CD4-positive, alpha-beta memory T cell (primary cell): ENCODE data around the gene SSR2. TPM values are rescaled to one million over a fixed set of nuclear protein-coding genes. Genes with fewer than 3 reads are reported as not detected.
A peak's percentile ranks its signal among the peaks of the same experiment; 100 is the strongest.

Source experiments
- CTCF ChIA-PET: fragments of 350-600 bp; sonication (Branson Sonifier 250); formaldehyde crosslinking; loops from one replicate; lab custom pipeline; 2021; ENCODE audit warnings: inconsistent platforms; ENCODE audit not compliant: partially characterized antibody; lab: Charles Lee
- POLR2A ChIA-PET: fragments of 350-600 bp; sonication (Branson Sonifier 250); formaldehyde crosslinking; loops from one replicate; lab custom pipeline; 2021; ENCODE audit not compliant: partially characterized antibody; lab: Charles Lee
- DNase-seq, 5 donors: peaks; one replicate each; pipeline versions ENCODE4 v3.0.0 to v3.0.0-alpha.2; 2020 to 2022; ENCODE audit warnings: mixed read lengths in 1 of 5
- H3K27ac ChIP-seq: one replicate; pipeline ENCODE4 v1.7.0; 2013; ENCODE audit warnings: low read depth, low read length
- H3K27me3 ChIP-seq: 2 replicates; pipeline ENCODE4 v1.7.0; 2013; ENCODE audit warnings: mild to moderate bottlenecking, low read length, moderate library complexity; ENCODE audit not compliant: insufficient read depth
- H3K36me3 ChIP-seq: 2 replicates; pipeline ENCODE4 v1.7.0; 2013; ENCODE audit warnings: mild to moderate bottlenecking, low read length, moderate library complexity; ENCODE audit not compliant: insufficient read depth
- H3K4me1 ChIP-seq: 2 replicates; pipeline ENCODE4 v1.7.0; 2013; ENCODE audit warnings: mild to moderate bottlenecking, low read length, moderate library complexity; ENCODE audit not compliant: insufficient read depth
- H3K4me3 ChIP-seq, 2 donors: one replicate each; pipeline ENCODE4 v1.7.0; 2013; ENCODE audit warnings: low read length in 2 of 2, mild to moderate bottlenecking in 1 of 2
- H3K9me3 ChIP-seq, 2 donors: one replicate each; pipeline ENCODE4 v1.7.0; 2013; ENCODE audit warnings: low read length in 2 of 2, control low read depth in 1 of 2; ENCODE audit not compliant: control insufficient read depth in 1 of 2
- H3K27ac Mint-ChIP-seq, 7 donors: one replicate each; pipeline ENCODE4 v1.8.0; 2020 to 2021; ENCODE audit warnings: mixed read lengths in 7 of 7, mild to moderate bottlenecking in 6 of 7, inconsistent platforms in 3 of 7, moderate library complexity in 3 of 7
- H3K27me3 Mint-ChIP-seq, 2 donors: one replicate each; pipeline ENCODE4 v1.8.0; 2020 to 2021; ENCODE audit warnings: mixed read lengths in 2 of 2
- H3K36me3 Mint-ChIP-seq, 2 donors: one replicate each; pipeline ENCODE4 v1.8.0; 2020 to 2021; ENCODE audit warnings: mixed read lengths in 2 of 2, inconsistent platforms in 1 of 2, mild to moderate bottlenecking in 1 of 2
- H3K4me1 Mint-ChIP-seq, 4 donors: one replicate each; pipeline ENCODE4 v1.8.0; 2020 to 2021; ENCODE audit warnings: mixed read lengths in 4 of 4, mild to moderate bottlenecking in 1 of 4
- H3K4me3 Mint-ChIP-seq, 8 donors: one replicate each; pipeline ENCODE4 v1.8.0; 2020 to 2021; ENCODE audit warnings: mixed read lengths in 8 of 8, mild to moderate bottlenecking in 7 of 8, moderate library complexity in 6 of 8, inconsistent platforms in 3 of 8
- H3K9me3 Mint-ChIP-seq, 8 donors: one replicate each; pipeline ENCODE4 v1.8.0; 2020 to 2021; ENCODE audit warnings: mixed read lengths in 8 of 8, mild to moderate bottlenecking in 5 of 8, inconsistent platforms in 3 of 8, moderate library complexity in 1 of 8
- intact Hi-C: fragments of 100-400 bp; cut with micrococcal nuclease; formaldehyde crosslinking; loops from one replicate; pipeline ENCODE4 v1.15.1; 2023
- polyA plus RNA-seq, 2 donors: library from polyadenylated mRNA; unstranded; fragments of 300-500 nt; fragmentation: Illumina TruSeq; gene quantifications; one replicate each; pipeline ENCODE4 v1.2.3, GENCODE V29; 2021
- total RNA-seq, 2 experiments: library from RNA; stranded (reverse); gene quantifications; one replicate each; pipeline ENCODE4 v1.2.3, GENCODE V29; 2021

SSR2 gene
- total and polyA plus RNA-seq, 4 experiments from 2014 or later: 252 to 442 (median 313) TPM

DNA sequence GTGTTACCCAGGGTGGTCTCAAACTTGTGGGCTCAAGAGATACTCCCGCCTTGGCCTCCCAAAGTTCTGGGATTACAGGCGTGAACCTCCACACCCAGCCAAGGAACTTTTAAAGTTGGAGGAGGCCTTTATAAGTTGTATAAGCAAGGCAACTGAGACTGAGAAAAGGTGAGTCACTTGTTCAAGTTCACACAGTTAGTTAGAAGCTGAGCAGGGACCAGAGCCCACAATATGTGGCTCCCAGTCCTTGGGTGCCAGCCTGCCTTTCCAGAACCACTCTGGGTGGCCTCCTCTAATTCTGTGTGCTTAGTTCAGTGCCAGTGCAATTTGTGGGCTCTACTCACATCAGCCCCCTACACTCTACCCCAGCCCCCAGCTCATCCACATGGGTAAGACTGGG is 43.9 kb upstream of the SSR2 start:
- Histone ChIP-seq H3K4me1 (no peaks in the 10 kb centered on the region), H3K4me3 (no peak overlapping the region), H3K9me3 (no peaks in the 10 kb centered on the region), H3K27me3 (no peaks in the 10 kb centered on the region), H3K36me3 (no peaks in the 10 kb centered on the region), H3K27ac (no peak overlapping the region)
- no peaks in the 10 kb centered on the region for H3K27me3 Mint-ChIP-seq
- H3K36me3 Mint-ChIP-seq: no peaks in the 10 kb centered on the region
- POLR2A ChIA-PET: no interaction called here
- DNase-seq: no peak
- no peak overlapping the region for H3K4me3 Mint-ChIP-seq
- peaks cover 3 to 15% (median 6%) of the 10 kb centered on the region in 4 donors for H3K4me1 Mint-ChIP-seq
- H3K27ac Mint-ChIP-seq: no peak overlapping the region
- CTCF ChIA-PET: interaction anchor here (1.0 to 2.2 kb wide), 3 partner anchors 32 to 126 kb away, joined by 3 to 8 read pairs (median 3); no protein-coding TSS in a partner anchor
- intact Hi-C loops: no loop called here
- H3K9me3 Mint-ChIP-seq: no peaks in the 10 kb centered on the region

DNA sequence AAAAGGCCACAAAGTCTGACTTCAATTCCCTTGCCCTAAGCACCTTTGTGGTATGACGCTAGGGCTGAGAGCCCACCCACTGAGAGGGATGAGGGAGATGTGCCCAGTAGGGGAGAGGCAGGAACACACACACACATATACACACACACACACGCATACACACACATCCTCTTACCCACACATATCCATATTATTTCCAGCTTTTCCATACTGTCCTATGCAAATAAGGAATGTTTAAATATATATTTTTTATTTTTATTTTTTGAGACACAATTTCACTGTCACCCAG is 43.2 kb upstream of the SSR2 start:
- CTCF ChIA-PET: interaction anchor here (1.5 to 2.2 kb wide), 2 partner anchors 19 to 126 kb away, joined by 3 to 8 read pairs; no protein-coding TSS in a partner anchor
- no peak for DNase-seq
- no peaks in the 10 kb centered on the region for H3K27me3 Mint-ChIP-seq
- no peaks in the 10 kb centered on the region for H3K9me3 Mint-ChIP-seq
- Histone ChIP-seq H3K27ac (no peak overlapping the region), H3K9me3 (no peaks in the 10 kb centered on the region), H3K4me1 (no peaks in the 10 kb centered on the region), H3K36me3 (no peaks in the 10 kb centered on the region), H3K4me3 (no peak overlapping the region), H3K27me3 (no peaks in the 10 kb centered on the region)
- H3K4me1 Mint-ChIP-seq: peaks cover 3 to 15% (median 6%) of the 10 kb centered on the region in 4 donors
- intact Hi-C loops: no loop called here
- POLR2A ChIA-PET: no interaction called here
- H3K4me3 Mint-ChIP-seq: no peak overlapping the region
- peak overlapping the region in 1 of 7 donors; percentile 57 for H3K27ac Mint-ChIP-seq
- no peaks in the 10 kb centered on the region for H3K36me3 Mint-ChIP-seq

DNA sequence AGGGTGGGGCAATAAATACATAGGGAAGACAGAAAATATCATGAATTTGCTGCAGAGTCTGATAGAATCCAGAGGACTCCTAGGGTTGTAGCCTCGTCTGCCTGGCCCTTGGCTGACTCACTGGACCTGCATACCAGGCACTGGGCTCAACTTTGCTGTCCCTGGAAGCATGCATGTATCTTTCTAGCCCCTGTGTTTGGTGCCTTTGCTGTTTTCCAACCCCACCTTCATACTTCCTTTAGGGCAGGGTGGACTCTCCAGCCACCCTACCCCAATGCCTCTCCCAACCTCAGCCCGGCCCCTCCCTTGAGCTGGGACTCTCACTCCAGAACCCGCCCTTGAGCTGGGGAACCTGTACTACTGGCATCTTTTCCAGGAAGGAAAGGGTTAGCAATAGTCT is 41.4 kb upstream of the SSR2 start:
- CTCF ChIA-PET: no interaction called here
- intact Hi-C loops: no loop called here
- POLR2A ChIA-PET: interaction anchor here (1.5 kb wide), 1 partner anchor 739 kb away, joined by 3 read pairs; no protein-coding TSS in a partner anchor
- H3K4me3 Mint-ChIP-seq: peak overlapping the region in 1 of 8 donors; percentile 17
- no peaks in the 10 kb centered on the region for H3K9me3 ChIP-seq
- H3K36me3 Mint-ChIP-seq: peaks cover 0 to 8% of the 10 kb centered on the region in 2 donors
- H3K27ac ChIP-seq: no peak overlapping the region
- H3K9me3 Mint-ChIP-seq: no peaks in the 10 kb centered on the region
- H3K4me1 ChIP-seq: no peaks in the 10 kb centered on the region
- no peak overlapping the region for H3K4me3 ChIP-seq
- no peaks in the 10 kb centered on the region for H3K36me3 ChIP-seq
- no peaks in the 10 kb centered on the region for H3K27me3 ChIP-seq
- no peak for DNase-seq
- H3K27ac Mint-ChIP-seq: no peak overlapping the region
- H3K4me1 Mint-ChIP-seq: peaks cover 4 to 11% (median 6%) of the 10 kb centered on the region in 4 donors
- no peaks in the 10 kb centered on the region for H3K27me3 Mint-ChIP-seq

DNA sequence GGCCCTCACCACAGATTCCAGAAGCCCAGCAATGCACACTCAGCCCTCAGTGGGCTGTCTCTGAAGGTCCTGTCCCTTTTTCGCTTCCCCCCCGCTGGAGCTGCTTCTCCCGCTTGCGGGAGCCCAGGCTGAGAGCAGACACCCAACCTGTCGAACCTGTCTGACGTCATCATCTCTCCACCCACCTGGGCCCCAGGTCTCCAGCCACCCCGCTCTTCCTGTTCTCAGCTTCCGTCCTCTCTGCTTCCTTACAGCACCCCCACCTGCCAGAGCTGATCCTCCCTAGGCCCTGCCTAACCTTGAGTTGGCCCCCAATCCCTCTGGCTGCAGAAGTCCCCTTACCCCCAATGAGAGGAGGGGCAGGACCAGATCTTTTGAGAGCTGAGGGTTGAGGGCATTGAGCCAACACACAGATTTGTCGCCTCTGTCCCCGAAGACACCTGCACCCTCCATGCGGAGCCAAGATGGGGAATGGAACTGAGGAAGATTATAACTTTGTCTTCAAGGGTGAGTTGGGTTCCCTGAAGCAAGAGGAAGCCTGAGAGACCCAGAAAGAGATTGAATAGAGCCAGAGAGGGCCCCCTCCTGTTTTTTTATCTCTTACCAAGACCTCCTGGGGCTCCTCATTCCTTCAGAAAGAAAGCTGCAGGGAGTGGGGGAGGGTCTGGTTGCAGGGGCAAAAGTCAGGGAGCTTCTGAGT is 40.3 kb upstream of the SSR2 start, which contains the start of gene RAB25:
Gene RAB25 (plus strand): TSS at position 224 of the 700 bp plus-strand sequence. CDS start 241 bp downstream, at position 465.
- Mint-ChIP-seq H3K27ac (peak within 1 kb of the TSS in 4 of 7 donors; percentile 41 to 67 (median 58)), H3K4me1 (peaks cover 2 to 9% (median 6%) of the 10 kb centered on the region in 4 donors), H3K36me3 (peaks cover 0 to 8% of the 10 kb centered on the region in 2 donors), H3K27me3 (no peaks in the 10 kb centered on the region), H3K4me3 (peak within 1 kb of the TSS in 3 of 8 donors; percentile 25 to 69 (median 61)), H3K9me3 (no peaks in the 10 kb centered on the region)
- Histone ChIP-seq H3K36me3 (no peaks in the 10 kb centered on the region), H3K27me3 (no peaks in the 10 kb centered on the region), H3K4me3 (no peak within 1 kb of the TSS), H3K9me3 (no peaks in the 10 kb centered on the region), H3K27ac (no peak within 1 kb of the TSS), H3K4me1 (no peaks in the 10 kb centered on the region)
- intact Hi-C loops: no loop called here
- ChIA-PET CTCF (no interaction called here), POLR2A (interaction anchor here (1.5 kb wide), 1 partner anchor 738 kb away, joined by 3 read pairs; no protein-coding TSS in a partner anchor)
- peak in 2 of 5 donors; percentile 13 to 16 for DNase-seq

DNA sequence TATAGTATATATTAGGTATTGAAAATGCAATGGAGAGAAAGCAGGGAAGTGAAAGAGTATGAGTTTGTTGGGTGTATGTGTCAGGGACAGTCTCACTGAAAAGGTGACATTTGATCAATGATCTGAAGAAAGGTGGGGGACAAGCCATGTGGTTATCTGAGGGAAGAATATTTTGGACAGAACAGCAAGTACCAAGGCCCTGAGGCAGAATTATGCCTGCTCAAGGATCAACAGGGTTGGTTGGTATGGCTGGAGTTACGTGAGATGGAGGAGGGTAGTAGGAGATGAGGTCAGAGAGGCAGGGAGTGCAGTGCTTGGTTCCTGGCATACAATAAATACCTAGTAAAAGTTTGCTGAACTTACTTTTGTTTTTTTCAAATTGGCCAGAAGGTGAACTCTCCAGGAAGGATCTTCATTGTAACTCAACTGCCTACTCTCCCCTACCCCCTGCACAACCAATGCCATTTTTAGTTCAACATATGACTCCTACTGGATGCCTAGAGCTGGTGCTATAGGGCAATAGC is 35.6 kb upstream of the SSR2 start:
- H3K27ac Mint-ChIP-seq: peak overlapping the region in 4 of 7 donors; percentile 7 to 15 (median 11)
- no peaks in the 10 kb centered on the region for H3K27me3 Mint-ChIP-seq
- no peaks in the 10 kb centered on the region for H3K27me3 ChIP-seq
- DNase-seq: no peak
- no peaks in the 10 kb centered on the region for H3K9me3 ChIP-seq
- intact Hi-C loops: no loop called here
- peaks cover 17% of the 10 kb centered on the region for H3K4me1 ChIP-seq
- ChIA-PET CTCF (no interaction called here), POLR2A (no interaction called here)
- H3K27ac ChIP-seq: no peak overlapping the region
- no peaks in the 10 kb centered on the region for H3K9me3 Mint-ChIP-seq
- peak overlapping the region in 7 of 8 donors; percentile 12 to 47 (median 21) for H3K4me3 Mint-ChIP-seq
- no peak overlapping the region for H3K4me3 ChIP-seq
- H3K4me1 Mint-ChIP-seq: peaks cover 13 to 46% (median 28%) of the 10 kb centered on the region in 4 donors
- H3K36me3 Mint-ChIP-seq: peaks cover 0 to 25% of the 10 kb centered on the region in 2 donors
- H3K36me3 ChIP-seq: no peaks in the 10 kb centered on the region

DNA sequence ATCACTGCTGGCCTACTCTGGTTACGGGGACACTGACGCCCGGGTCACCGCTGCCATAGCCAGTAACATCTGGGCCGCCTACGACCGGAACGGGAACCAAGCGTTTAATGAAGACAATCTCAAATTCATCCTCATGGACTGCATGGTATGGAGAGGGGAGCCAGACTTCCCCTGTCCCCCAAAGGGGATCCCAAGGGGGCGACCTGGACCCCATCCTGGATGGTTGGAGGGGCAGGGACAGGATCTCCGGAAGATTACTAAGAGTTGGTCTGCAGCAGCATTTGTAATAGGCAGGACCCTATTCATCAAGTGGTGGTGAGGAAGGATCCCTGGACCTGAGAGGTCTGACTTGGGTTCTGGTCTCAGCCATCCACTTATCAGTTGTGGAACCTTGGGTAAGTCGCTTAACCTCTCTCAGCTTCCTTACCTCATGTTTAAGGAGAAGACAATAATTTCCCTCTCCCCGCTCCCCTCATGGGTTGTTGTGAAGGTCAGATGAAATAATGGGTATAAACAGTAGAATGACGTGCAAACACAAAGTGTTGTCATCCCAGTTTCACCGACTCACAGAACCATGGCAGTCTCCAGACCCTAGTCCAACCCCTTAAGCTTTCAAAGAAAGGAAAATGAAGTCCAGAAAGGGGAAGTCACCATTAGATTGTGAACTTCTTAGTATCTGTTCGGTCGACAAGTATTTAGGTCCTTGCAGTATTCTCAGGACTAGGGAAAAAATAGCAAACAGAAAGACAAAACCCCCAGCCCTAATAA is 34.7 kb upstream of the SSR2 start:
- Mint-ChIP-seq H3K4me1 (peaks cover 13 to 45% (median 27%) of the 10 kb centered on the region in 4 donors), H3K27ac (peak overlapping the region in 6 of 7 donors; percentile 93 to 99 (median 96)), H3K4me3 (peak overlapping the region; percentile 90 to 98 (median 96)), H3K9me3 (no peaks in the 10 kb centered on the region), H3K36me3 (peaks cover 0 to 25% of the 10 kb centered on the region in 2 donors), H3K27me3 (no peaks in the 10 kb centered on the region)
- CTCF ChIA-PET: no interaction called here
- H3K27ac ChIP-seq: peak overlapping the region; percentile 84
- H3K4me1 ChIP-seq: peaks cover 17% of the 10 kb centered on the region
- H3K4me3 ChIP-seq: peak overlapping the region; percentile 96 to 99
- intact Hi-C loops: loop anchor here (2.0 kb wide), 3 partner anchors 157 to 227 kb away; partner anchors contain the start of genes GON4L, PMF1 and SMG5
- POLR2A ChIA-PET: no interaction called here
- no peaks in the 10 kb centered on the region for H3K27me3 ChIP-seq
- DNase-seq: no peak
- no peaks in the 10 kb centered on the region for H3K36me3 ChIP-seq
- H3K9me3 ChIP-seq: no peaks in the 10 kb centered on the region
